ENCODE measurements around the gene UCP2.

The UCP2 gene

GRCh38 chr11:74010306-74011300 is 28.0 kb upstream of the UCP2 start:
- DNase-seq, result no peak

GRCh38 chr11:74009675-74010305 is 27.1 kb upstream of the UCP2 start:
- DNase-seq, result no peak

GRCh38 chr11:74009230-74009547 is 26.5 kb upstream of the UCP2 start:
- no peak for DNase-seq

- no peak for DNase-seq
Observed at GRCh38 chr11:74008373-74009229, 26.0 kb upstream of the UCP2 start, which contains the start of gene UCP3. Gene UCP3 (minus strand): TSS chr11:74009085. CDS start chr11:74007042, 2,043 bp downstream.

- no peak for DNase-seq
Observed at GRCh38 chr11:74007691-74008372, 25.2 kb upstream of the UCP2 start.

GRCh38 chr11:74006743-74007304 is 24.2 kb upstream of the UCP2 start:
- no peak for DNase-seq

GRCh38 chr11:74005721-74006517 is 23.3 kb upstream of the UCP2 start:
- no peak for DNase-seq

- no peak for DNase-seq
Observed at GRCh38 chr11:74004759-74005615, 22.3 kb upstream of the UCP2 start.

- no peak for DNase-seq
Observed at GRCh38 chr11:74004046-74004695, 21.5 kb upstream of the UCP2 start.

GRCh38 chr11:74002832-74003231 is 20.2 kb upstream of the UCP2 start:
- DNase-seq, result no peak

GRCh38 chr11:74001822-74002286 is 19.2 kb upstream of the UCP2 start:
- no peak for DNase-seq

GRCh38 chr11:74000307-74001133 is 17.9 kb upstream of the UCP2 start:
- no peak for DNase-seq

GRCh38 chr11:73999581-74000306 is 17.1 kb upstream of the UCP2 start:
- DNase-seq, result no peak

- DNase-seq, result no peak
Observed at GRCh38 chr11:73998846-73999575, 16.4 kb upstream of the UCP2 start.

GRCh38 chr11:73997120-73997770 is 14.6 kb upstream of the UCP2 start:
- no peak for DNase-seq

- DNase-seq, result no peak
Observed at GRCh38 chr11:73996161-73996747, 13.6 kb upstream of the UCP2 start.
